K562 (cell line): ENCODE data around the gene SLC2A13. TPM values are rescaled to one million over a fixed set of nuclear protein-coding genes. Genes with fewer than 3 reads are reported as not detected.

Experiments used
- ATAC-seq: fragments of 200-7000 bp; cut with Tn5 transposase; 3 replicates; pipeline ENCODE4 v1.9.1; 2020; ENCODE audit warnings: moderate library complexity
- BruUV-seq: library from RNA; stranded (reverse); fragments of 400-500 nt; replicated peaks from 2 replicates; lab custom pipeline; 2021; lab: Mats Ljungman, UMichigan
- CTCF ChIA-PET: fragments of 300-600 bp; formaldehyde crosslinking; extraction: SDS; loops from one replicate; lab custom pipeline; 2021; ENCODE audit warnings: low intra/inter-chr PET ratio; lab: Yijun Ruan, JAX
- POLR2A ChIA-PET: fragments of 300-600, 350-650 bp; sonication (Branson Sonifier 250); formaldehyde crosslinking; extraction: SDS; loops from one replicate; lab custom pipeline; 2021; ENCODE audit warnings: antibody characterized with exemption, inconsistent platforms; lab: Yijun Ruan, JAX
- DNase-seq, 4 experiments: peaks; one replicate each; pipeline versions ENCODE4 v3.0.0 to v3.0.0-alpha.2; 2011 to 2018; ENCODE audit warnings: low spot score in 3 of 4, mixed read lengths in 3 of 4; ENCODE audit errors: extremely low read depth in 1 of 4
- FAIRE-seq: peaks from 2 replicates; lab custom pipeline; 2011; peaks lifted over from hg19 to GRCh38; lab: Jason Lieb, UNC
- H2AFZ ChIP-seq: 2 replicates; pipeline ENCODE4 v1.6.0; 2011; ENCODE audit warnings: low read depth, low read length, control low read depth, inconsistent platforms
- H3K27ac ChIP-seq: fragments of 200-600 bp; 3 replicates; pipeline ENCODE4 v1.8.0; 2011; ENCODE audit warnings: low read depth, mild to moderate bottlenecking, control low read depth, inconsistent platforms, low read length, moderate library complexity, mixed read lengths; ENCODE audit errors: extremely low read depth
- H3K27me3 ChIP-seq, 2 experiments: fragments of 300-600 bp in 1 of 2; 2 replicates in 1 of 2; 3 replicates in 1 of 2; pipeline versions ENCODE4 v1.6.0 to v1.8.0; 2011; ENCODE audit warnings: inconsistent platforms in 2 of 2, low read length in 2 of 2, mild to moderate bottlenecking in 1 of 2, mixed read lengths in 1 of 2, moderate library complexity in 1 of 2; ENCODE audit not compliant: control insufficient read depth in 2 of 2, insufficient read depth in 2 of 2
- H3K36me3 ChIP-seq: fragments of 300-600 bp; 3 replicates; pipeline ENCODE4 v1.8.0; 2011; ENCODE audit warnings: mild to moderate bottlenecking, low read length, inconsistent platforms; ENCODE audit not compliant: control insufficient read depth, insufficient read depth
- H3K4me1 ChIP-seq, 2 experiments: fragments of 200-600 bp in 1 of 2; replicated peaks in 1 of 2; 2 replicates in 1 of 2; 3 replicates in 1 of 2; pipeline versions ENCODE4 v1.5.1 to v1.8.0; 2011; ENCODE audit warnings: inconsistent platforms in 2 of 2, low read length in 2 of 2, mild to moderate bottlenecking in 1 of 2, mixed read lengths in 1 of 2, moderate library complexity in 1 of 2; ENCODE audit not compliant: control insufficient read depth in 2 of 2, insufficient read depth in 2 of 2
- H3K4me2 ChIP-seq: 2 replicates; pipeline ENCODE4 v1.6.1; 2011; ENCODE audit warnings: low read length, control low read depth, inconsistent platforms, mixed read lengths; ENCODE audit not compliant: insufficient read depth
- H3K4me3 ChIP-seq: fragments of 200-600 bp; sonication (generic), shearing (Covaris generic); 2 replicates; pipeline ENCODE4 v1.5.1; 2016; ENCODE audit warnings: control low read depth, inconsistent platforms
- H3K79me2 ChIP-seq: fragments of 200-600 bp; 3 replicates; pipeline ENCODE4 v1.8.0; 2011; ENCODE audit warnings: low read length, inconsistent platforms; ENCODE audit not compliant: control insufficient read depth, insufficient read depth
- H3K9ac ChIP-seq, 2 experiments: 2 replicates each; pipeline versions ENCODE4 v1.6.0 to v1.6.1; 2011; ENCODE audit warnings: low read depth in 2 of 2, low read length in 2 of 2, control low read depth in 1 of 2, inconsistent platforms in 1 of 2, mild to moderate bottlenecking in 1 of 2, mixed read lengths in 1 of 2; ENCODE audit not compliant: insufficient read depth in 1 of 2
- H3K9me1 ChIP-seq: one replicate; pipeline ENCODE4 v1.6.0; 2011; ENCODE audit warnings: inconsistent platforms, mild to moderate bottlenecking, low read length, moderate library complexity; ENCODE audit not compliant: control insufficient read depth, insufficient read depth
- H3K9me3 ChIP-seq: replicated peaks from 2 replicates; pipeline ENCODE4 v1.5.1; 2011; ENCODE audit warnings: low read depth, low read length, inconsistent platforms; ENCODE audit not compliant: control insufficient read depth, insufficient read depth
- H4K20me1 ChIP-seq: replicated peaks from 2 replicates; pipeline ENCODE4 v1.6.1; 2011; ENCODE audit warnings: low read length, inconsistent platforms, mixed read lengths; ENCODE audit not compliant: control insufficient read depth, insufficient read depth
- ARID4B ChIP-seq: sonication (generic); formaldehyde crosslinking; IDR thresholded peaks from 2 replicates; pipeline ENCODE4 v1.8.0; 2022; ENCODE audit warnings: mild to moderate bottlenecking, missing genetic modification reagents
- CCAR2 ChIP-seq: fragments of 200-400 bp; formaldehyde crosslinking; IDR thresholded peaks from 2 replicates; pipeline ENCODE4 v1.6.1; 2017; ENCODE audit warnings: mild to moderate bottlenecking, low read depth, low read length
- ESRRB ChIP-seq: fragments of 250-450 bp; sonication (Bioruptor Pico); IDR thresholded peaks from 2 replicates; pipeline ENCODE4 v1.5.0; 2020; ENCODE audit warnings: mild to moderate bottlenecking, moderate library complexity, borderline replicate concordance
- ETV6 ChIP-seq, 3 experiments: fragments of 150-350 bp in 1 of 3; sonication (generic) in 1 of 3; formaldehyde crosslinking in 1 of 3; IDR thresholded peaks; 2 replicates each; pipeline versions ENCODE4 v1.6.1 to v1.8.0; 2014 to 2022; ENCODE audit warnings: borderline replicate concordance in 2 of 3, low read depth in 2 of 3, antibody characterized with exemption in 1 of 3, low read length in 1 of 3, mild to moderate bottlenecking in 1 of 3, missing genetic modification reagents in 1 of 3
- ILK ChIP-seq: fragments of 450-650 bp; IDR thresholded peaks from 2 replicates; pipeline ENCODE4 v1.6.1; 2016; ENCODE audit warnings: missing genetic modification characterization, low read depth, mild to moderate bottlenecking, missing compliant biosample characterization, moderate library complexity, borderline replicate concordance
- MEF2D ChIP-seq: conservative IDR thresholded peaks from 2 replicates; pipeline ENCODE4 v1.6.1; 2016; ENCODE audit warnings: low read depth, missing genetic modification characterization, missing compliant biosample characterization
- NR2F6 ChIP-seq: fragments of 450-650 bp; formaldehyde crosslinking; IDR thresholded peaks from 2 replicates; pipeline ENCODE4 v1.4.0; 2020; ENCODE audit warnings: mild to moderate bottlenecking
- POLR2AphosphoS5 ChIP-seq: IDR thresholded peaks from 2 replicates; pipeline ENCODE4 v1.6.1; 2011; ENCODE audit warnings: mild to moderate bottlenecking, low read depth, low read length, moderate library complexity; ENCODE audit not compliant: control insufficient read depth, insufficient read depth
- PPARD ChIP-seq: fragments of 250-450 bp; sonication (Bioruptor Pico); IDR thresholded peaks from 2 replicates; pipeline ENCODE4 v1.8.0; 2022; ENCODE audit warnings: inconsistent platforms, mild to moderate bottlenecking, moderate library complexity
- TFAM ChIP-seq: fragments of 250-450 bp; sonication (Bioruptor Pico); conservative IDR thresholded peaks from 2 replicates; pipeline ENCODE4 v1.5.0; 2021; ENCODE audit warnings: mild to moderate bottlenecking, moderate library complexity
- XRCC4 ChIP-seq: IDR thresholded peaks from one replicate; pipeline ENCODE4 v1.6.1; 2011; ENCODE audit not compliant: insufficient read depth, insufficient read length; ENCODE audit errors: extremely low read depth
- ZBTB12 ChIP-seq: fragments of 250-450 bp; sonication (Bioruptor Pico); IDR thresholded peaks from 2 replicates; pipeline ENCODE4 v1.4.0; 2020
- ZNF408 ChIP-seq: fragments of 250-450 bp; sonication (Bioruptor Pico); IDR thresholded peaks from 2 replicates; pipeline ENCODE4 v1.4.0; 2020; ENCODE audit warnings: low read depth, mild to moderate bottlenecking, moderate library complexity
- WGBS: fragments of 100-300 bp; shearing (Covaris generic); methylation state at CpG from one replicate; pipeline ENCODE4 v1.1.6; 2016; ENCODE audit warnings: low coverage, mixed read lengths; ENCODE audit not compliant: insufficient coverage; ENCODE audit errors: missing lambda C conversion rate; 5-methylcytosine and 5-hydroxymethylcytosine counted together
- in situ Hi-C: fragments of 300-500 bp; cut with MboI; formaldehyde crosslinking; loops from 4 replicates; pipeline ENCODE4 v1.15.0; 2018; ENCODE audit warnings: inconsistent platforms, mixed read lengths
- intact Hi-C: fragments of 100-400 bp; cut with micrococcal nuclease; formaldehyde crosslinking; loops from 2 replicates; pipeline ENCODE4 v1.14.2; 2022
- polyA plus RNA-seq, 8 experiments: library from polyadenylated mRNA; depleted of rRNA in 4 of 8; stranded (reverse) in 5 of 8; unstranded in 3 of 8; fragments of >200 nt; fragmentation: Nextera tagmentation in 2 of 8; fragmentation: Illumina TruSeq in 1 of 8; extraction: Ambion mirVana in 2 of 8; extraction: Trizol in 1 of 8; gene quantifications; 2 replicates each; pipeline versions ENCODE4 v1.2.1 to v1.2.3, GENCODE V29; 2011 to 2014; ENCODE audit warnings: inconsistent platforms in 1 of 8, missing spikeins in 1 of 8
- total RNA-seq, 7 experiments: library from RNA; depleted of rRNA in 6 of 7; stranded (reverse); fragments of >200 nt in 6 of 7; fragmentation: Illumina TruSeq in 2 of 7; extraction: Trizol in 2 of 7; gene quantifications; 2 replicates each; pipeline versions ENCODE4 v1.2.1 to v1.2.3, GENCODE V29; 2011 to 2021; ENCODE audit warnings: low replicate concordance in 1 of 7

SLC2A13 gene
- total and polyA plus RNA-seq, 9 of the 15 experiments (the other 6 are each of a cell fraction or from before 2014, with no cell fraction given): 1.7 to 12.4 (median 9.0) TPM

GRCh38 chr12:40068416-40068815 lies 37.5 kb downstream of the SLC2A13 start:
- Histone ChIP-seq H3K4me2 (no peak overlapping the region), H2AFZ (no peak overlapping the region), H3K4me3 (no peak overlapping the region), H3K27ac (no peak overlapping the region), H4K20me1 (no peaks in the 10 kb centered on the region), H3K9me3 (no peaks in the 10 kb centered on the region), H3K9ac (no peak overlapping the region), H3K36me3 (no peaks in the 10 kb centered on the region), H3K79me2 (no peaks in the 10 kb centered on the region), H3K9me1 (no peaks in the 10 kb centered on the region), H3K27me3 (no peaks in the 10 kb centered on the region), H3K4me1 (no peaks in the 10 kb centered on the region)
- POLR2A ChIA-PET: no interaction called here
- DNase-seq: no peak
- intact Hi-C loops: no loop called here
- BruUV-seq: no TSS peak
- WGBS: 75% methylated on average over 2 of the region's 2 CpGs
- ATAC-seq: no peak
- CTCF ChIA-PET: no interaction called here
- no peak for FAIRE-seq
- in situ Hi-C loops: no loop called here
- TF ChIP-seq ZNF408 (CRISPR knock-in tag): no peak
- TF ChIP-seq CCAR2: no peak
- TF ChIP-seq ETV6 (IDR thresholded peaks at IDR 0.05; ENCODE audit: borderline replicate concordance in 1 of 2, low read depth in 2 of 2, low read length in 1 of 2): no peak
- no peak for TF ChIP-seq ETV6 (CRISPR knock-in tag; IDR thresholded peaks at IDR 0.05; ENCODE audit: borderline replicate concordance)
- no peak for TF ChIP-seq XRCC4
- no peak for TF ChIP-seq TFAM
- TF ChIP-seq POLR2AphosphoS5: no peak
- no peak for TF ChIP-seq MEF2D
- TF ChIP-seq ILK (tag): no peak
- TF ChIP-seq ESRRB (CRISPR knock-in tag): no peak
- TF ChIP-seq NR2F6: no peak
- no peak for TF ChIP-seq ZBTB12
- no peak for TF ChIP-seq PPARD (CRISPR knock-in tag)
- no peak for TF ChIP-seq ARID4B (CRISPR knock-in tag)
